H9 (cell line): ENCODE measurements around the gene ZNF616. TPM values are rescaled to one million over a fixed set of nuclear protein-coding genes. Genes with fewer than 3 reads are reported as not detected.

Experiments
- DNase-seq: peaks from one replicate; pipeline ENCODE4 v3.0.0-alpha.2; 2017
- H2AFZ ChIP-seq: one replicate; pipeline ENCODE4 v1.6.1; 2013; ENCODE audit warnings: mild to moderate bottlenecking, low read length, control low read depth, moderate library complexity
- H2AK5ac ChIP-seq: 2 replicates; pipeline ENCODE4 v1.6.1; 2013; ENCODE audit warnings: low read length, control low read depth, mixed read lengths; ENCODE audit not compliant: insufficient read length
- H2BK120ac ChIP-seq: one replicate; pipeline ENCODE4 v1.6.1; 2013; ENCODE audit warnings: low read depth, mild to moderate bottlenecking, low read length, control low read depth, inconsistent platforms; ENCODE audit not compliant: poor library complexity, severe bottlenecking
- H2BK12ac ChIP-seq: 2 replicates; pipeline ENCODE4 v1.6.1; 2013; ENCODE audit warnings: low read length, control low read depth, mixed read lengths, low read depth; ENCODE audit not compliant: insufficient read length
- H2BK15ac ChIP-seq: 2 replicates; pipeline ENCODE4 v1.6.1; 2013; ENCODE audit warnings: low read depth, low read length, control low read depth
- H2BK20ac ChIP-seq: one replicate; pipeline ENCODE4 v1.6.1; 2013; ENCODE audit warnings: low read depth, mild to moderate bottlenecking, low read length, control low read depth, inconsistent platforms; ENCODE audit not compliant: poor library complexity, severe bottlenecking
- H2BK5ac ChIP-seq: 2 replicates; pipeline ENCODE4 v1.6.1; 2013; ENCODE audit warnings: low read length, control low read depth, mixed read lengths; ENCODE audit not compliant: insufficient read length
- H3K14ac ChIP-seq: 2 replicates; pipeline ENCODE4 v1.6.1; 2013; ENCODE audit warnings: low read length, control low read depth; ENCODE audit not compliant: insufficient read depth
- H3K18ac ChIP-seq: 2 replicates; pipeline ENCODE4 v1.6.1; 2013; ENCODE audit warnings: low read depth, mild to moderate bottlenecking, mixed read lengths, low read length, control low read depth; ENCODE audit not compliant: insufficient read length
- H3K23ac ChIP-seq: 2 replicates; pipeline ENCODE4 v1.6.1; 2013; ENCODE audit warnings: low read length, control low read depth, mixed read lengths, low read depth; ENCODE audit not compliant: insufficient read length
- H3K23me2 ChIP-seq: 2 replicates; pipeline ENCODE4 v1.6.1; 2013; ENCODE audit warnings: low read depth, mild to moderate bottlenecking, mixed read lengths, low read length, control low read depth; ENCODE audit not compliant: insufficient read length, poor library complexity, severe bottlenecking
- H3K27ac ChIP-seq: 2 replicates; pipeline ENCODE4 v1.5.1; 2013; ENCODE audit warnings: low read length, control low read depth, mixed read lengths, low read depth; ENCODE audit not compliant: insufficient read length
- H3K27me3 ChIP-seq: 2 replicates; pipeline ENCODE4 v1.6.1; 2013; ENCODE audit warnings: low read length, control low read depth, inconsistent platforms; ENCODE audit not compliant: insufficient read depth
- H3K4ac ChIP-seq: 2 replicates; pipeline ENCODE4 v1.6.1; 2013; ENCODE audit warnings: low read depth, mild to moderate bottlenecking, control low read depth, inconsistent platforms, low read length, moderate library complexity
- H3K4me1 ChIP-seq: 2 replicates; pipeline ENCODE4 v1.6.1; 2013; ENCODE audit warnings: low read length, control low read depth, inconsistent platforms; ENCODE audit not compliant: insufficient read depth
- H3K4me2 ChIP-seq: 2 replicates; pipeline ENCODE4 v1.6.1; 2013; ENCODE audit warnings: low read length, control low read depth, mixed read lengths; ENCODE audit not compliant: insufficient read length, insufficient read depth
- H3K56ac ChIP-seq: 2 replicates; pipeline ENCODE4 v1.6.1; 2013; ENCODE audit warnings: low read depth, mild to moderate bottlenecking, mixed read lengths, low read length, control low read depth; ENCODE audit not compliant: insufficient read length
- H3K79me1 ChIP-seq: 2 replicates; pipeline ENCODE4 v1.6.1; 2013; ENCODE audit warnings: low read depth, mild to moderate bottlenecking, moderate library complexity, low read length, control low read depth, inconsistent platforms; ENCODE audit not compliant: insufficient read depth, poor library complexity, severe bottlenecking
- H3K79me2 ChIP-seq: 2 replicates; pipeline ENCODE4 v1.6.1; 2013; ENCODE audit warnings: low read length, control low read depth, inconsistent platforms; ENCODE audit not compliant: insufficient read depth
- H3K9ac ChIP-seq: 2 replicates; pipeline ENCODE4 v1.6.1; 2013; ENCODE audit warnings: low read length, control low read depth, mixed read lengths; ENCODE audit not compliant: insufficient read length; ENCODE audit errors: extremely low read depth
- H3K9me3 ChIP-seq: one replicate; pipeline ENCODE4 v1.6.1; 2013; ENCODE audit warnings: low read depth, low read length, inconsistent platforms; ENCODE audit not compliant: control insufficient read depth
- H3T11ph ChIP-seq: one replicate; pipeline ENCODE4 v1.6.1; 2013; ENCODE audit warnings: mild to moderate bottlenecking, low read length, control low read depth, inconsistent platforms
- H4K20me1 ChIP-seq: one replicate; pipeline ENCODE4 v1.6.1; 2013; ENCODE audit not compliant: control insufficient read depth, insufficient read length, insufficient read depth
- H4K5ac ChIP-seq: 2 replicates; pipeline ENCODE4 v1.6.1; 2013; ENCODE audit warnings: low read depth, mild to moderate bottlenecking, mixed read lengths, low read length, control low read depth; ENCODE audit not compliant: insufficient read length
- H4K8ac ChIP-seq: replicated peaks from 2 replicates; pipeline ENCODE4 v1.6.1; 2013; ENCODE audit warnings: low read length, control low read depth, mixed read lengths, low read depth; ENCODE audit not compliant: insufficient read length
- H4K91ac ChIP-seq: 2 replicates; pipeline ENCODE4 v1.6.1; 2013; ENCODE audit warnings: low read depth, mild to moderate bottlenecking, moderate library complexity, mixed read lengths, low read length, control low read depth; ENCODE audit not compliant: insufficient read length
- H3K27ac Mint-ChIP-seq, 3 experiments: 2 replicates in 2 of 3; 3 replicates in 1 of 3; pipeline ENCODE4 v1.8.0; 2020 to 2021; ENCODE audit warnings: mixed read lengths in 3 of 3, mild to moderate bottlenecking in 1 of 3, moderate library complexity in 1 of 3
- H3K27me3 Mint-ChIP-seq: 2 replicates; pipeline ENCODE4 v1.8.0; 2021; ENCODE audit warnings: low read depth, mild to moderate bottlenecking, moderate library complexity, mixed read lengths
- H3K36me3 Mint-ChIP-seq, 3 experiments: 2 replicates in 2 of 3; 3 replicates in 1 of 3; pipeline ENCODE4 v1.8.0; 2020 to 2021; ENCODE audit warnings: low read depth in 3 of 3, mixed read lengths in 3 of 3; ENCODE audit not compliant: insufficient read depth in 1 of 3
- H3K4me1 Mint-ChIP-seq, 2 experiments: 2 replicates each; pipeline ENCODE4 v1.8.0; 2020; ENCODE audit warnings: mixed read lengths in 2 of 2
- H3K4me3 Mint-ChIP-seq, 2 experiments: 2 replicates in 1 of 2; 3 replicates in 1 of 2; pipeline ENCODE4 v1.8.0; 2020 to 2021; ENCODE audit warnings: mild to moderate bottlenecking in 2 of 2, mixed read lengths in 2 of 2, moderate library complexity in 1 of 2
- H3K9me3 Mint-ChIP-seq, 2 experiments: 2 replicates in 1 of 2; 3 replicates in 1 of 2; pipeline ENCODE4 v1.8.0; 2020; ENCODE audit warnings: mild to moderate bottlenecking in 2 of 2, mixed read lengths in 2 of 2, moderate library complexity in 1 of 2
- CTCF ChIP-seq: fragments of 200-600 bp; sonication (generic); conservative IDR thresholded peaks from 3 replicates; pipeline ENCODE4 v1.8.0; 2021; ENCODE audit warnings: antibody characterized with exemption, mild to moderate bottlenecking
- WGBS: extraction: QIAGEN DNeasy Blood & Tissue Kit; methylation state at CpG from one replicate; pipeline ENCODE4 v1.1.7; 2013; ENCODE audit warnings: missing lambda C conversion rate, low lambda C conversion rate, mixed read lengths; ENCODE audit not compliant: insufficient read length; ENCODE audit errors: extremely low coverage; 5-methylcytosine and 5-hydroxymethylcytosine counted together
- total RNA-seq: library from RNA; stranded (reverse); gene quantifications from 2 replicates; pipeline ENCODE4 v1.2.1, GENCODE V29; 2021

ZNF616 gene
- total RNA-seq, 1 experiment from 2014 or later: 32.0 TPM

DNA sequence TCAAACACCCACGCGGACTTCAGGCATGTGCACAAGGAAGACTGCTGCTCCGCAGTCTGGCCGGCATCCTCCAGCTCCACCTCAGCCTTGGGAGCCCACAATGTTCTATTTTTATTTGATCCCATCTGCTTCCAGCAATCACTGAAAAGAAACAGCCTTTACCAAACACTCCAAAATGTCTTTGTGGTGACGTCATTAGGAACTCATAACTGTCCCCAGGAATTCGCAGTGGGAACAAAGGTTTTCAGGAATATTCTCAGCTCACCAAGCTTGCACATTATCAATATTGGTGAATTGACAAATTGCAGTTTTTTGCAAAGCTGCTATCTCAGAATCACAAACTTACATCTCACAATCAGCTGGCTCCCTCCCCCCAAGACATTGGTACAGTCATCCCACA, 29.0 kb downstream of the ZNF616 start:
- Mint-ChIP-seq H3K4me1 (no peaks in the 10 kb centered on the region), H3K4me3 (no peak overlapping the region), H3K27me3 (peaks cover 16% of the 10 kb centered on the region), H3K9me3 (peaks cover 94 to 96% of the 10 kb centered on the region in 2 experiments), H3K36me3 (peaks cover 37 to 69% (median 50%) of the 10 kb centered on the region in 3 experiments), H3K27ac (no peak overlapping the region)
- Histone ChIP-seq H2BK20ac (no peak overlapping the region), H4K8ac (no peak overlapping the region), H4K20me1 (no peaks in the 10 kb centered on the region), H2BK12ac (no peak overlapping the region), H4K91ac (no peak overlapping the region), H3K23me2 (no peaks in the 10 kb centered on the region), H3K27ac (no peak overlapping the region), H2BK5ac (no peak overlapping the region), H3K14ac (no peak overlapping the region), H3K18ac (no peak overlapping the region), H3T11ph (no peak overlapping the region), H4K5ac (no peak overlapping the region), H2AK5ac (no peak overlapping the region), H2BK120ac (no peak overlapping the region), H3K56ac (no peak overlapping the region), H3K23ac (no peak overlapping the region), H3K4ac (no peak overlapping the region), H3K4me1 (no peaks in the 10 kb centered on the region), H2AFZ (no peak overlapping the region), H3K27me3 (no peaks in the 10 kb centered on the region), H2BK15ac (no peak overlapping the region), H3K79me1 (no peaks in the 10 kb centered on the region), H3K9ac (no peak overlapping the region), H3K9me3 (peaks cover 92% of the 10 kb centered on the region), H3K79me2 (no peaks in the 10 kb centered on the region), H3K4me2 (no peak overlapping the region)
- no CpG with 5 or more reads among the region's 6 CpGs for WGBS
- no peak for TF ChIP-seq CTCF
- no peak for DNase-seq
